Body of pancreas (tissue), 4 donors: ENCODE measurements around the gene MAP3K2.

Experiments
- CTCF ChIP-seq, 7 experiments: fragments of 450-650 bp in 4 of 7; fragments of 200-600 bp in 3 of 7; sonication (generic) in 3 of 7; IDR thresholded peaks; one replicate each; pipeline ENCODE4 v1.5.1; 2016 to 2019; ENCODE audit warnings: antibody characterized with exemption in 7 of 7
- POLR2A ChIP-seq, 3 donors: fragments of 450-650 bp; IDR thresholded peaks; one replicate each; pipeline ENCODE4 v1.6.1; 2016; ENCODE audit warnings: antibody characterized with exemption in 3 of 3, mild to moderate bottlenecking in 2 of 3

- TF ChIP-seq CTCF (IDR thresholded peaks at IDR 0.05): no peak
- no peak for TF ChIP-seq POLR2A (IDR thresholded peaks at IDR 0.05)
Observed at GRCh38 chr2:127283275-127283674, 104.5 kb downstream of the MAP3K2 start.
